SH-SY5Y (cell line): Measurements from ENCODE around the gene ITPR2.

Experiments used
- GATA2 ChIP-seq: IDR thresholded peaks from 2 replicates; pipeline ENCODE4 v1.6.1; 2011; ENCODE audit warnings: mild to moderate bottlenecking, low read depth, low read length
- GATA3 ChIP-seq: IDR thresholded peaks from 2 replicates; pipeline ENCODE4 v1.6.1; 2011; ENCODE audit warnings: low read depth, mild to moderate bottlenecking, low read length, moderate library complexity

DNA sequence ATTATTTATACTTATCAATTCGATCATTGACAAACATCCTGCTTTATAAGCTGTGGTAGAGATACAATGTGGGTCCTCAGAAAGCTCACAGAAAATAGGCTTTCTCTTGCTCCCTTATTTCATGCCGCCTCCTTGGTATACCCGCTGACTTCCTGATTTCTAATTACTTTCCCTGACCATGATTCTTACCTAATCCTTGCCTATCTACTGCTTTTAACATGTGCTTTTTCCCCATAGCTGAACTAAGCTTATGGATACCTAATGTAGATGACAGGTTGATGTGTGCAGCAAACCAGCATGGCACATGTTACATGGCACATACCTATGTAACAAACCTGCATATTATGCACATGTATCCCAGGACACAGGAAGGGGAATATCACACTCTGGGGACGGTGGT is 65.1 kb downstream of the ITPR2 start:
- TF ChIP-seq GATA3 (no peak), GATA2 (no peak)
